GM12892 (cell line): ENCODE measurements around the gene MYO3A.

Experiments used
- POLR2A ChIP-seq: IDR thresholded peaks from 2 replicates; pipeline ENCODE4 v1.6.1; 2011; ENCODE audit warnings: low read depth, low read length, control low read depth
- POLR2AphosphoS5 ChIP-seq: IDR thresholded peaks from 2 replicates; pipeline ENCODE4 v1.6.1; 2011; ENCODE audit warnings: low read depth, low read length, control low read depth
- TAF1 ChIP-seq: IDR thresholded peaks from 2 replicates; pipeline ENCODE4 v1.6.1; 2011; ENCODE audit warnings: low read depth, mild to moderate bottlenecking, control low read depth, low read length, borderline replicate concordance

GRCh38 chr10:25912866-25913265, 21.2 kb upstream of the MYO3A start:
- TF ChIP-seq POLR2A (no peak), POLR2AphosphoS5 (no peak), TAF1 (no peak)
